IMR-90 (cell line): ENCODE results near the gene RELN. TPM values are rescaled to one million over a fixed set of nuclear protein-coding genes. Genes with fewer than 3 reads are reported as not detected.

ENCODE experiments used
- ATAC-seq: fragments of 200-7000 bp; cut with Tn5 transposase; 2 replicates; pipeline ENCODE4 v1.9.1; 2020; ENCODE audit warnings: low read depth, mild to moderate bottlenecking, moderate library complexity
- BruUV-seq: library from RNA; stranded (reverse); fragments of 400-500 nt; replicated peaks from 2 replicates; lab custom pipeline; 2021; lab: Mats Ljungman, UMichigan
- CTCF ChIA-PET: fragments of 300-600 bp; formaldehyde crosslinking; extraction: SDS; loops from one replicate; lab custom pipeline; 2021; ENCODE audit warnings: antibody characterized with exemption; lab: Yijun Ruan, JAX
- POLR2A ChIA-PET: fragments of 300-600 bp; sonication (Branson Sonifier 250); formaldehyde crosslinking; loops from one replicate; lab custom pipeline; 2022; ENCODE audit warnings: antibody characterized with exemption; ENCODE audit not compliant: unreplicated experiment; lab: Charles Lee
- DNase-seq: peaks from one replicate; pipeline ENCODE4 v3.0.0; 2013
- H2AFZ ChIP-seq: replicated peaks from 2 replicates; pipeline ENCODE3; 2013; ENCODE audit warnings: low read length, mild to moderate bottlenecking; ENCODE audit not compliant: poor library complexity
- H2AK5ac ChIP-seq: 2 replicates; pipeline ENCODE4 v1.6.1; 2013; ENCODE audit warnings: low read depth, low read length, inconsistent platforms
- H2AK9ac ChIP-seq: replicated peaks from 2 replicates; pipeline ENCODE3; 2013; ENCODE audit warnings: mild to moderate bottlenecking, low read depth, low read length, moderate library complexity; ENCODE audit not compliant: poor library complexity
- H2BK120ac ChIP-seq: 2 replicates; pipeline ENCODE4 v1.6.1; 2013; ENCODE audit warnings: low read depth, low read length, inconsistent platforms
- H2BK15ac ChIP-seq: 3 replicates; pipeline ENCODE4 v1.6.1; 2013; ENCODE audit warnings: low read depth, low read length, inconsistent platforms
- H2BK20ac ChIP-seq: 2 replicates; pipeline ENCODE4 v1.6.1; 2013; ENCODE audit warnings: low read depth, mild to moderate bottlenecking, inconsistent platforms, low read length, moderate library complexity
- H2BK5ac ChIP-seq: 2 replicates; pipeline ENCODE4 v1.6.1; 2013; ENCODE audit warnings: mild to moderate bottlenecking, low read depth, low read length, inconsistent platforms; ENCODE audit not compliant: poor library complexity, severe bottlenecking
- H3K14ac ChIP-seq: replicated peaks from 2 replicates; pipeline ENCODE4 v1.6.1; 2013; ENCODE audit warnings: low read depth, low read length, inconsistent platforms
- H3K18ac ChIP-seq: 2 replicates; pipeline ENCODE4 v1.6.1; 2013; ENCODE audit warnings: low read depth, low read length, control low read depth
- H3K23ac ChIP-seq: 2 replicates; pipeline ENCODE4 v1.6.1; 2013; ENCODE audit warnings: low read depth, low read length, inconsistent platforms
- H3K27ac ChIP-seq: 2 replicates; pipeline ENCODE4 v1.5.1; 2013; ENCODE audit warnings: mild to moderate bottlenecking, control low read depth, low read length; ENCODE audit not compliant: insufficient read depth
- H3K27me3 ChIP-seq: 2 replicates; pipeline ENCODE4 v1.6.1; 2013; ENCODE audit warnings: low read length; ENCODE audit not compliant: control insufficient read depth, insufficient read depth
- H3K36me3 ChIP-seq: 2 replicates; pipeline ENCODE4 v1.6.1; 2013; ENCODE audit warnings: low read length, mixed read lengths; ENCODE audit not compliant: control insufficient read depth, insufficient read depth
- H3K4ac ChIP-seq: 2 replicates; pipeline ENCODE4 v1.6.1; 2013; ENCODE audit warnings: low read depth, low read length, inconsistent platforms
- H3K4me1 ChIP-seq: 2 replicates; pipeline ENCODE4 v1.6.1; 2013; ENCODE audit warnings: low read length, mixed read lengths; ENCODE audit not compliant: control insufficient read depth, insufficient read depth
- H3K4me2 ChIP-seq: 2 replicates; pipeline ENCODE4 v1.6.1; 2013; ENCODE audit warnings: low read depth, mild to moderate bottlenecking, control low read depth, low read length, moderate library complexity
- H3K4me3 ChIP-seq: 2 replicates; pipeline ENCODE4 v1.5.1; 2013; ENCODE audit warnings: low read depth, mild to moderate bottlenecking, control low read depth, low read length, moderate library complexity; ENCODE audit not compliant: insufficient read depth
- H3K56ac ChIP-seq: 2 replicates; pipeline ENCODE4 v1.6.1; 2013; ENCODE audit warnings: low read length, inconsistent platforms; ENCODE audit not compliant: insufficient read depth; ENCODE audit errors: extremely low read depth
- H3K79me1 ChIP-seq, 2 experiments: 2 replicates each; pipeline ENCODE4 v1.6.1; 2013; ENCODE audit warnings: low read length in 2 of 2, inconsistent platforms in 1 of 2, low read depth in 1 of 2
- H3K9ac ChIP-seq: 2 replicates; pipeline ENCODE4 v1.6.1; 2013; ENCODE audit warnings: low read depth, low read length, control low read depth
- H3K9me1 ChIP-seq: 2 replicates; pipeline ENCODE4 v1.6.1; 2013; ENCODE audit warnings: low read length, inconsistent platforms; ENCODE audit not compliant: insufficient read depth
- H3K9me3 ChIP-seq: 2 replicates; pipeline ENCODE4 v1.6.1; 2013; ENCODE audit warnings: low read length; ENCODE audit not compliant: control insufficient read depth, insufficient read depth
- H4K20me1 ChIP-seq: 2 replicates; pipeline ENCODE4 v1.6.1; 2013; ENCODE audit warnings: low read length, inconsistent platforms; ENCODE audit not compliant: insufficient read depth
- H4K5ac ChIP-seq: 2 replicates; pipeline ENCODE4 v1.6.1; 2013; ENCODE audit warnings: mild to moderate bottlenecking, low read depth, low read length, control low read depth
- H4K8ac ChIP-seq, 2 experiments: 2 replicates each; pipeline ENCODE4 v1.6.1; 2013; ENCODE audit warnings: low read depth in 2 of 2, low read length in 2 of 2, control low read depth in 1 of 2, inconsistent platforms in 1 of 2
- H4K91ac ChIP-seq: 2 replicates; pipeline ENCODE4 v1.6.1; 2013; ENCODE audit warnings: low read depth, low read length, inconsistent platforms; ENCODE audit not compliant: insufficient read depth
- CEBPB ChIP-seq: IDR thresholded peaks from 2 replicates; pipeline ENCODE4 v1.6.1; 2012; ENCODE audit warnings: low read depth, low read length, improper control_type of control experiment
- CHD1 ChIP-seq: IDR thresholded peaks from 2 replicates; pipeline ENCODE4 v1.6.1; 2012; ENCODE audit warnings: low read depth, low read length, improper control_type of control experiment
- ELK1 ChIP-seq: fragments of 150-350 bp; IDR thresholded peaks from 2 replicates; pipeline ENCODE4 v1.6.1; 2016; ENCODE audit warnings: low read depth, mild to moderate bottlenecking, low read length, moderate library complexity, borderline replicate concordance
- FOS ChIP-seq: fragments of 150-350 bp; IDR thresholded peaks from 2 replicates; pipeline ENCODE4 v1.6.1; 2016; ENCODE audit warnings: low read depth, low read length
- MAFK ChIP-seq: IDR thresholded peaks from 2 replicates; pipeline ENCODE4 v1.6.1; 2012; ENCODE audit warnings: low read depth, low read length, improper control_type of control experiment
- NFE2L2 ChIP-seq: fragments of 150-350 bp; IDR thresholded peaks from 2 replicates; pipeline ENCODE4 v1.6.1; 2016; ENCODE audit warnings: low read depth, mild to moderate bottlenecking, low read length
- POLR2A ChIP-seq: IDR thresholded peaks from 2 replicates; pipeline ENCODE4 v1.6.1; 2012; ENCODE audit warnings: mild to moderate bottlenecking, low read depth, low read length
- RCOR1 ChIP-seq: IDR thresholded peaks from 2 replicates; pipeline ENCODE4 v1.6.1; 2012; ENCODE audit warnings: mild to moderate bottlenecking, low read length, improper control_type of control experiment; ENCODE audit not compliant: insufficient replicate concordance
- RFX5 ChIP-seq: IDR thresholded peaks from 2 replicates; pipeline ENCODE4 v1.8.0; 2012; ENCODE audit warnings: low read depth, mild to moderate bottlenecking, low read length, moderate library complexity
- SMC3 ChIP-seq: fragments of 150-350 bp; IDR thresholded peaks from 2 replicates; pipeline ENCODE4 v1.6.1; 2016; ENCODE audit warnings: low read depth, mild to moderate bottlenecking, antibody characterized with exemption, low read length, moderate library complexity
- WGBS, 2 experiments: methylation state at CpG; one replicate each; pipeline versions ENCODE4 v1.1.5 to v1.1.7; 2013; ENCODE audit warnings: missing lambda C conversion rate in 2 of 2; ENCODE audit not compliant: insufficient read length in 1 of 2; ENCODE audit errors: extremely low coverage in 2 of 2; 5-methylcytosine and 5-hydroxymethylcytosine counted together
- dilution Hi-C: fragments of 300-500 bp; cut with HindIII; formaldehyde crosslinking; loops from one replicate; pipeline ENCODE4 v1.14.3; 2018; ENCODE audit warnings: low sequenced_read_pairs; ENCODE audit not compliant: unreplicated experiment
- in situ Hi-C: fragments of 300-500 bp; cut with MboI; formaldehyde crosslinking; loops from 3 replicates; pipeline ENCODE4 v1.14.3; 2019; ENCODE audit warnings: low sequenced_read_pairs, inconsistent platforms, mixed read lengths
- intact Hi-C: fragments of 100-400 bp; cut with micrococcal nuclease; formaldehyde crosslinking; loops from 2 replicates; pipeline ENCODE4 v1.10.0; 2022
- polyA plus RNA-seq, 3 experiments: library from polyadenylated mRNA; depleted of rRNA; stranded (reverse); fragments of >200 nt; gene quantifications; 2 replicates each; pipeline ENCODE4 v1.2.3, GENCODE V29; 2012; ENCODE audit warnings: low replicate concordance in 1 of 3
- total RNA-seq: library from RNA; depleted of rRNA; stranded (reverse); fragments of >200 nt; gene quantifications from 2 replicates; pipeline ENCODE4 v1.2.3, GENCODE V29; 2012

RELN gene
- total and polyA plus RNA-seq, 2 of the 4 experiments (the other 2 are of a cell fraction) = 14.7 to 23.7 TPM

- Histone ChIP-seq H4K20me1 (no peaks in the 10 kb centered on the region), H2BK5ac (no peak overlapping the region), H4K91ac (no peak overlapping the region), H3K23ac (no peak overlapping the region), H2AK5ac (no peak overlapping the region), H2BK20ac (no peak overlapping the region), H3K27me3 (no peaks in the 10 kb centered on the region), H2AK9ac (no peak overlapping the region), H4K8ac (no peak overlapping the region), H2AFZ (no peak overlapping the region), H3K4me2 (no peak overlapping the region), H3K4me1 (no peaks in the 10 kb centered on the region), H3K27ac (no peak overlapping the region), H3K18ac (no peak overlapping the region), H2BK120ac (no peak overlapping the region), H4K5ac (no peak overlapping the region), H3K9ac (no peak overlapping the region), H3K36me3 (no peaks in the 10 kb centered on the region), H3K56ac (no peak overlapping the region), H3K4me3 (no peak overlapping the region), H2BK15ac (no peak overlapping the region), H3K79me1 (no peaks in the 10 kb centered on the region), H3K9me1 (no peaks in the 10 kb centered on the region), H3K14ac (no peak overlapping the region), H3K4ac (no peak overlapping the region), H3K9me3 (no peaks in the 10 kb centered on the region)
- dilution Hi-C loops = no loop called here
- ATAC-seq (no peak), DNase-seq (no peak)
- no TSS peak for BruUV-seq
- CTCF ChIA-PET = interaction anchor here (1.0 kb wide), 1 partner anchor 13 kb away, joined by 3 read pairs; no protein-coding TSS in a partner anchor
- in situ Hi-C loops = no loop called here
- intact Hi-C loops = no loop called here
- POLR2A ChIA-PET = no interaction called here
- TF ChIP-seq SMC3 (no peak), NFE2L2 (no peak), CHD1 (no peak), POLR2A (no peak), MAFK (no peak), ELK1 (no peak), CEBPB (no peak), FOS (no peak), RCOR1 (no peak), RFX5 (no peak)
- no CpG with 5 or more reads among the region's 1 CpG for WGBS, 2 experiments
Measured at GRCh38 chr7:103958284-103958818, 31.1 kb downstream of the RELN start.
